SW 1271 (cell line): Measurements from ENCODE around the gene PFKL.

Experiments used
- DNase-seq, 2 experiments: peaks; one replicate each; lab custom pipeline; 2025; lab: John Stamatoyannopoulos, UW

PFKL gene

GRCh38 chr21:44299458-44300261 lies at the start of gene PFKL:
Gene PFKL, plus strand, starts transcription at chr21:44300053. Its CDS starts 53 bp downstream, at chr21:44300106.
- peak in 1 of 2 experiments; percentile 38 for DNase-seq

DNA sequence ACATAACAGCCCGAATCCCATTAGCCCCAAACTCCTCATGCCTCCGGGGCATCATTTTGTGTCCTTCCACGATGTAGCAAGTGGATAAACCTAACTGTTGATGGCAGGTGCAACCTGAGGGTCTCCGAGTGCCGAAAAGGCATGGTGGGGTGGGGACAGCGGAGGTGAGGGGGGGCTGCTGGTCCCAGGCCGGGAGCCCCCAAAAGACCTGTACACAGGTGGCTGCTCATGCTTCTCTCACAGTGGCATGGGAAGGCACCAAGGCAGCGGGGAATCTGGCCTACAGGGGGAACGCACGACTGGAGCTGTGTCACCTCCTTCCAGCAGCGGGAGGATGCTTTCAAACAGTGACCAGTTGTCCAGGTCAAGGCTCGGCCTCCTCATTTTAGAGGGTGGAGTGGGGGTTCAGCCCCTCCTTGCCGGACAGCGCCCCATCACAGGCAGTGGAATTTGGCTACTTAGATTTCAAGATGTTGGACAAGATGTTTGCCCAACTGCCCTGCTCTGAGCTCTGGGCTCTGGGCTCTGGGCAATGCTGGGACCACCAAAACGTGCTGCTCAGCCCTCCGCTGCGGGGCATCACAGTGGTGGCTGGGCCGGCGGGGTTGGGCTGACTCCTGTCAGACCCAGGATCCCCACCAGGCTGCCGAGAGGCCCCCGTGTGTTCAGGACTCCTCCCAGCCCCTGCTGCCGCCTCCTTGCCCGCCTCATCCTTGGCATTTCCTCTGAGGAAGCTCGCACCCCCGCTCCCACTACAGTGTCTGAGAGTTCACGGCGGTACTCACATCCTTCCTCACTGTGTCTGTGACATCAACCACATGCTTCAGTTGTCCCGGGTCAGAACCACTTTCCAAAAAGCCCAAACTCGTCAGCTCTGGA lies 45.8 kb upstream of the PFKL start:
- no peak for DNase-seq

DNA sequence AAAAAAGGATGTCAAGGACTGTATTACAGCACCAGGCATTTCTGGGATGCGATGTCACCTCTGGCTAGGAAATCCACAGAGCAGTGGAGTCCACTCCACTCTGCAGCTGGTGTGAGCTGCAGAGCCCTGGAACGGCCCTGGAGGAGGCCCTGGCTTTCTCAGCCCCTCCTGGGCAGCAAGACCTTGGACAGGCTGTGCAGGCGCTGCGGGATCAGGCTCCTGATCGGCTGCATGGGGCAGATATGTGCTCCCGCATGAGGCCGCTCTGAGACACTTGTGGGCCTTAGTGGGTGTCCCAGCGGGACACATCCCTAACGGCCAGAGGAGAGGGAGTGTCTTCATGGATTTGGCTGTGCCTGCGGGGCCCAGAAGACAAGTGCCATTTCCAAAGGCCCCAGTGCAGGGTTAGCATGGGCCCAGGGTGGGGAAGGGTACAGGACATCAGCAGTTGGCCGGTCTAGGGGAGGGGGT lies 44.3 kb upstream of the PFKL start:
- no peak for DNase-seq

GRCh38 chr21:44258056-44258725 lies 41.7 kb upstream of the PFKL start:
- DNase-seq, result no peak

GRCh38 chr21:44259082-44259705 lies 40.7 kb upstream of the PFKL start:
- no peak for DNase-seq

GRCh38 chr21:44260066-44260465 lies 39.8 kb upstream of the PFKL start:
- DNase-seq, result no peak

GRCh38 chr21:44260791-44261631 lies 38.8 kb upstream of the PFKL start:
- DNase-seq, result no peak

GRCh38 chr21:44261675-44262295 lies 38.1 kb upstream of the PFKL start, which contains the start of gene DNMT3L:
Gene DNMT3L, minus strand, starts transcription at chr21:44261897. Its CDS starts 638 bp downstream, at chr21:44261259.
- no peak for DNase-seq

- DNase-seq, result no peak
Measured at GRCh38 chr21:44262338-44263056, 37.4 kb upstream of the PFKL start.

DNA sequence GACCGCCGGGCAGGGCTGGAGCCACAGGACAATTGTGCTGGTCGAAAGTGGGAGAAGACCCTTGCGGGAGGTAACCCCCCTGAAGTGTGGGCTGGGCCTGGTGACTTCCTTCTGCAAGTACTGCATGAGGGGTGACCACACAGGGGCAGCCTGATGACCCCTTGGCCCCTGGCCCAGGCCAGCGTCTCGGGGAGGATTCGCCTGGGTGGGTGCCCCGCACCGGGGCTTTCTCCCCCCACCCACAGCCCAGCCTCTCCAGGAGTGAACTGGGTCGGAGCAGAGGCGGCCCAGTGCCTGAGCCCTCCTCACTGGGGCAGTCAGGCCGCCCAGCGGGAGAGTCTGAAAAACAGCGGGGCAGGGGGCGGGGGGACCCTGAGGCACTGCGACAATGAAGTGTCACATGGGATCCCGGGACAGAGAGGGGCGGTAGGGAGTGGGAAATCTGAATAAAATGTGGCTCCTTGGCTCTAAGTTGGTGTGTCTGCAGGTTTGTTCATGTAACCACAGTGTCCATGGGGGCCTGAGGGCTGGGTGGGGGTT lies 36.6 kb upstream of the PFKL start:
- no peak for DNase-seq

- peak in 1 of 2 experiments; percentile 2 for DNase-seq
Measured at GRCh38 chr21:44263768-44264167, 36.1 kb upstream of the PFKL start.

- no peak for DNase-seq
Measured at GRCh38 chr21:44265734-44266270, 34.1 kb upstream of the PFKL start.

GRCh38 chr21:44267655-44268142 lies 32.2 kb upstream of the PFKL start:
- no peak for DNase-seq

DNA sequence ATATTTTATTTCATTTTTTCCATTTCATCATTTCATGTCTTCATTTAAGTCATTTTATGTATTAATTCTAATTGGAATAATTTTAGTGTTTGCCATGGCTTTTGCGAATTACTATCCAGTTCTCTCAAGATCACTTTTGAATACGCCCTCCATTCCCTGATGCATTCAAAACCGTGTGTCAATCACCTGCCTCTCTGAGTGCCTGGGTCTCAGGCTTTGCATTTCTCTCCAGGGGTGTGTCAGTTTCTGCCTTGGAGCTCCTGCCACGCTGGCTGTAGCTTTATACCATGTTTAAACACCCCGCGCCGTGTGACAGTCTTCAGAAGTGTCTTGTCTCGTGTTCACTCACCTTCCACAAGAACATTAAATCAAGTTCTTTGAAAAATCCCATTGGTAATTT lies 30.8 kb upstream of the PFKL start:
- no peak for DNase-seq

- DNase-seq, result no peak
Measured at GRCh38 chr21:44271558-44272283, 28.1 kb upstream of the PFKL start.

- no peak for DNase-seq
Measured at GRCh38 chr21:44272284-44272858, 27.5 kb upstream of the PFKL start.

DNA sequence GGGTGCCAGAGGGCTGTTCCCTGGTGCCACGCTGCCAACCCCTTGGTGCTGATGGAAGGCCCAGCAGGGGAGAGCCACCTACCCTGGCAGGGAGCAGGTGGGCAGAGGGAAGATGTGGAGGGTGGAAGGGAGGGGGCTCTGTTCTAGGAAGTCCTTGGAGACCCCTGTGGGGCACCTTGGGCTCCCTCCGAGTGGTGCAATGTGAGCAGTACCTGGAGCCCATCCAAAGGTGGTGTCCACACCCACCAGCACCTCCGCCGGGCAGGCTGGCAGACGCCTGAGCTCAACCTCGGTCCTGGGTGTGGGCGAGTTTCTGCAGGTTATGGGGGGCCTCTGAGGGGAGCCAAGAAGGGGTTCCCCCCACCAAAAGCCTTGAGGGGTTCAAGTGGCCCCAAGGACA lies 26.8 kb upstream of the PFKL start:
- no peak for DNase-seq

- DNase-seq, result no peak
Measured at GRCh38 chr21:44275041-44275440, 24.8 kb upstream of the PFKL start.
